GM12878 (cell line): Measurements from ENCODE around the gene ARTN. TPM values are rescaled to one million over a fixed set of nuclear protein-coding genes. Genes with fewer than 3 reads are reported as not detected.

ENCODE experiments used
- ATAC-seq: fragments of 200-7000 bp; cut with Tn5 transposase; 3 replicates; pipeline ENCODE4 v1.9.1; 2020; ENCODE audit warnings: mild to moderate bottlenecking, moderate library complexity
- BruUV-seq: library from RNA; stranded (reverse); fragments of 400-500 nt; replicated peaks from 2 replicates; lab custom pipeline; 2021; lab: Mats Ljungman, UMichigan
- CTCF ChIA-PET: fragments of 300-600 bp; sonication (Branson Sonifier 250); formaldehyde crosslinking; extraction: SDS; loops from one replicate; lab custom pipeline; 2021; ENCODE audit warnings: inconsistent platforms; lab: Yijun Ruan, JAX
- POLR2A ChIA-PET: fragments of 350-600 bp; formaldehyde crosslinking; extraction: SDS; loops from one replicate; lab custom pipeline; 2021; ENCODE audit warnings: inconsistent platforms; lab: Charles Lee
- RAD21 ChIA-PET: fragments of 300-600 bp; sonication (Branson Sonifier 250); formaldehyde crosslinking; loops from one replicate; lab custom pipeline; 2023; ENCODE audit warnings: antibody characterized with exemption; ENCODE audit not compliant: unreplicated experiment; lab: Charles Lee
- SMC1A ChIA-PET: fragments of 300-600 bp; sonication (Branson Sonifier 250); formaldehyde crosslinking; loops from one replicate; lab custom pipeline; 2023; ENCODE audit not compliant: unreplicated experiment, uncharacterized antibody; lab: Charles Lee
- DNase-seq: peaks from one replicate; pipeline ENCODE4 v3.0.0-alpha.2; 2011; ENCODE audit warnings: low read depth, low spot score
- FAIRE-seq: peaks from 3 replicates; lab custom pipeline; 2011; peaks lifted over from hg19 to GRCh38; lab: Jason Lieb, UNC
- H2AFZ ChIP-seq: 2 replicates; pipeline ENCODE4 v1.6.0; 2011; ENCODE audit warnings: low read depth, low read length, control low read depth; ENCODE audit not compliant: control insufficient read depth
- H3K27ac ChIP-seq: 2 replicates; pipeline ENCODE4 v1.5.1; 2011; ENCODE audit warnings: control low read depth; ENCODE audit not compliant: control insufficient read depth, insufficient read depth
- H3K27me3 ChIP-seq, 2 experiments: replicated peaks in 1 of 2; 2 replicates each; pipeline versions ENCODE4 v1.6.0 to v1.6.1; 2011; ENCODE audit warnings: low read length in 1 of 2; ENCODE audit not compliant: control insufficient read depth in 2 of 2, insufficient read depth in 2 of 2
- H3K36me3 ChIP-seq, 2 experiments: 2 replicates each; pipeline ENCODE4 v1.5.1; 2011; ENCODE audit warnings: low read length in 1 of 2; ENCODE audit not compliant: control insufficient read depth in 2 of 2, insufficient read depth in 2 of 2
- H3K4me1 ChIP-seq: 2 replicates; pipeline ENCODE4 v1.6.1; 2011; ENCODE audit warnings: mild to moderate bottlenecking, low read length, moderate library complexity, mixed read lengths; ENCODE audit not compliant: control insufficient read depth, insufficient read depth
- H3K4me2 ChIP-seq: 2 replicates; pipeline ENCODE4 v1.6.0; 2011; ENCODE audit warnings: control low read depth; ENCODE audit not compliant: control insufficient read depth, insufficient read depth
- H3K4me3 ChIP-seq: fragments of 200-600 bp; sonication (generic); 2 replicates; pipeline ENCODE4 v1.5.1; 2016
- H3K79me2 ChIP-seq: 2 replicates; pipeline ENCODE4 v1.6.0; 2011; ENCODE audit warnings: low read length; ENCODE audit not compliant: control insufficient read depth, insufficient read depth
- H3K9ac ChIP-seq: 2 replicates; pipeline ENCODE4 v1.8.0; 2011; ENCODE audit warnings: low read length, control low read depth, mixed read lengths; ENCODE audit not compliant: control insufficient read depth, insufficient read depth
- H3K9me3 ChIP-seq: replicated peaks from 3 replicates; pipeline ENCODE4 v1.5.1; 2011; ENCODE audit warnings: mild to moderate bottlenecking, low read length; ENCODE audit not compliant: control insufficient read depth, insufficient read depth
- H4K20me1 ChIP-seq: 2 replicates; pipeline ENCODE4 v1.6.0; 2011; ENCODE audit not compliant: control insufficient read depth, insufficient read depth
- NFIC ChIP-seq: IDR thresholded peaks from 2 replicates; pipeline ENCODE4 v1.6.1; 2012; ENCODE audit warnings: low read depth, mild to moderate bottlenecking, inconsistent platforms, low read length, moderate library complexity
- NFXL1 ChIP-seq: fragments of 450-650 bp; IDR thresholded peaks from 2 replicates; pipeline ENCODE4 v1.6.1; 2017; ENCODE audit warnings: antibody characterized with exemption, mild to moderate bottlenecking, borderline replicate concordance
- NFYA ChIP-seq: IDR thresholded peaks from 2 replicates; pipeline ENCODE4 v1.6.1; 2011; ENCODE audit warnings: low read depth, mild to moderate bottlenecking, low read length, improper control_type of control experiment, borderline replicate concordance
- SMC3 ChIP-seq: IDR thresholded peaks from 2 replicates; pipeline ENCODE4 v1.6.1; 2011; ENCODE audit warnings: low read length, improper control_type of control experiment, borderline replicate concordance
- WGBS: methylation state at CpG from one replicate; pipeline ENCODE4 v1.1.6; 2016; ENCODE audit warnings: low lambda C conversion rate; ENCODE audit not compliant: insufficient replicate concordance, insufficient coverage; ENCODE audit errors: missing lambda C conversion rate; 5-methylcytosine and 5-hydroxymethylcytosine counted together
- in situ Hi-C: fragments of 300-500 bp; cut with MboI; formaldehyde crosslinking; loops from 9 replicates; pipeline ENCODE4 v1.14.3; 2018; ENCODE audit warnings: mixed read lengths
- intact Hi-C: fragments of 100-400 bp; cut with micrococcal nuclease; formaldehyde crosslinking; loops from one replicate; pipeline ENCODE4 v1.14.2; 2022; ENCODE audit not compliant: unreplicated experiment
- polyA plus RNA-seq, 11 experiments: library from polyadenylated mRNA; depleted of rRNA in 4 of 11; unstranded in 6 of 11; stranded (reverse) in 5 of 11; fragments of >200 nt; fragmentation: Nextera tagmentation in 4 of 11; fragmentation: Illumina TruSeq in 1 of 11; extraction: Ambion mirVana in 4 of 11; extraction: Trizol in 1 of 11; gene quantifications; 1 replicate in 1 of 11; 2 replicates in 10 of 11; pipeline versions ENCODE4 v1.2.1 to v1.2.3, GENCODE V29; 2011 to 2016; ENCODE audit warnings: inconsistent platforms in 2 of 11, missing spikeins in 2 of 11, low read depth in 1 of 11
- total RNA-seq, 4 experiments: library from RNA; depleted of rRNA in 3 of 4; stranded (reverse); fragments of >200 nt in 3 of 4; fragmentation: Illumina TruSeq in 1 of 4; extraction: Trizol in 1 of 4; gene quantifications; 2 replicates each; pipeline versions ENCODE4 v1.2.1 to v1.2.3, GENCODE V29; 2013 to 2021
- TF ChIP-seq, protein P1 (sequence below): IDR thresholded peaks from 2 replicates; pipeline ENCODE4 v1.6.1; 2012; ENCODE audit warnings: low read depth, low read length, improper control_type of control experiment
- TF ChIP-seq, protein P2 (sequence below), 3 experiments: IDR thresholded peaks in 2 of 3; conservative IDR thresholded peaks in 1 of 3; 2 replicates each; pipeline ENCODE4 v1.5.1; 2011; ENCODE audit warnings: low read depth in 3 of 3, low read length in 3 of 3, mild to moderate bottlenecking in 3 of 3, control low read depth in 2 of 3, moderate library complexity in 2 of 3, inconsistent platforms in 1 of 3, mixed read lengths in 1 of 3; ENCODE audit not compliant: control insufficient read depth in 2 of 3, insufficient read depth in 1 of 3; ENCODE audit errors: extremely low read depth in 1 of 3

ARTN gene
- total and polyA plus RNA-seq, 10 of the 15 experiments (the other 5 are each of a cell fraction or from before 2014, with no cell fraction given) = 0.06 to 2.1 (median 0.34) TPM; not detected in 1

DNA sequence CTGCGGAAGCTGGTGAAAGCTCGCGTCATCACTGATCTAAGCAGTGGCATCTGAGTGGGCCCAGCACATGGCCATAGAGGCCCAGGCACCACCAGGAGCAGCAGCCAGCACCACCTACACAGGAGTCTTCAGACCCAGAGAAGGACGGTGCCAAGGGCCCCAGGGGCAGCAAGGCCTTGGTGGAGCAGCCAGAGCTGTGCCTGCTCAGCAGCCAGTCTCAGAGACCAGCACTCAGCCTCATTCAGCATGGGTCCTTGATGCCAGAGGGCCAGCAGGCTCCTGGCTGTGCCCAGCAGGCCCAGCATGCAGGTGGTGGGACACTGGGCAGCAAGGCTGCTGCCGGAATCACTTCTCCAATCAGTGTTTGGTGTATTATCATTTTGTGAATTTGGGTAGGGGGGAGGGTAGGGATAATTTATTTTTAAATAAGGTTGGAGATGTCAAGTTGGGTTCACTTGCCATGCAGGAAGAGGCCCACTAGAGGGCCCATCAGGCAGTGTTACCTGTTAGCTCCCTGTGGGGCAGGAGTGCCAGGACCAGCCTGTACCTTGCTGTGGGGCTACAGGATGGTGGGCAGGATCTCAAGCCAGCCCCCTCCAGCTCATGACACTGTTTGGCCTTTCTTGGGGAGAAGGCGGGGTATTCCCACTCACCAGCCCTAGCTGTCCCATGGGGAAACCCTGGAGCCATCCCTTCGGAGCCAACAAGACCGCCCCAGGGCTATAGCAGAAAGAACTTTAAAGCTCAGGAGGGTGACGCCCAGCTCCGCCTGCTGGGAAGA is 3.2 kb upstream of the ARTN start:
- Histone ChIP-seq H3K9ac (no peak overlapping the region), H3K36me3 (no peaks in the 10 kb centered on the region), H3K4me2 (no peak overlapping the region), H3K27ac (no peak overlapping the region), H3K9me3 (no peaks in the 10 kb centered on the region), H3K27me3 (no peaks in the 10 kb centered on the region), H4K20me1 (no peaks in the 10 kb centered on the region), H3K4me3 (no peak overlapping the region)
- SMC1A ChIA-PET = interaction anchor here (1.0 to 6.1 kb wide), 3 partner anchors 15 to 166 kb away, joined by 3 to 65 read pairs (median 8); no protein-coding TSS in a partner anchor
- in situ Hi-C loops = loop anchor here (5.0 kb wide), 1 partner anchor 168 kb away; no protein-coding TSS in a partner anchor
- WGBS = 91% methylated on average over 10 of the region's 10 CpGs
- FAIRE-seq (no peak), DNase-seq (no peak)
- RAD21 ChIA-PET = interaction anchor here (0.9 to 13.3 kb wide), 4 partner anchors 15 to 164 kb away, joined by 3 to 587 read pairs (median 4); no protein-coding TSS in a partner anchor
- intact Hi-C loops = loop anchor here (5.0 kb wide), 1 partner anchor 93 kb away; no protein-coding TSS in a partner anchor
- CTCF ChIA-PET = interaction anchor here (0.6 to 19.3 kb wide), 11 partner anchors 10 to 703 kb away, joined by 3 to 1117 read pairs (median 3); no protein-coding TSS in a partner anchor
- no TSS peak for BruUV-seq
- peak; percentile 47; the same call in 1 of the 2 replicates for TF ChIP-seq SMC3
- TF ChIP-seq, protein P1, sequence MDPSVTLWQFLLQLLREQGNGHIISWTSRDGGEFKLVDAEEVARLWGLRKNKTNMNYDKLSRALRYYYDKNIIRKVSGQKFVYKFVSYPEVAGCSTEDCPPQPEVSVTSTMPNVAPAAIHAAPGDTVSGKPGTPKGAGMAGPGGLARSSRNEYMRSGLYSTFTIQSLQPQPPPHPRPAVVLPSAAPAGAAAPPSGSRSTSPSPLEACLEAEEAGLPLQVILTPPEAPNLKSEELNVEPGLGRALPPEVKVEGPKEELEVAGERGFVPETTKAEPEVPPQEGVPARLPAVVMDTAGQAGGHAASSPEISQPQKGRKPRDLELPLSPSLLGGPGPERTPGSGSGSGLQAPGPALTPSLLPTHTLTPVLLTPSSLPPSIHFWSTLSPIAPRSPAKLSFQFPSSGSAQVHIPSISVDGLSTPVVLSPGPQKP = no peak
- no peak for TF ChIP-seq NFYA
- TF ChIP-seq, protein P2, sequence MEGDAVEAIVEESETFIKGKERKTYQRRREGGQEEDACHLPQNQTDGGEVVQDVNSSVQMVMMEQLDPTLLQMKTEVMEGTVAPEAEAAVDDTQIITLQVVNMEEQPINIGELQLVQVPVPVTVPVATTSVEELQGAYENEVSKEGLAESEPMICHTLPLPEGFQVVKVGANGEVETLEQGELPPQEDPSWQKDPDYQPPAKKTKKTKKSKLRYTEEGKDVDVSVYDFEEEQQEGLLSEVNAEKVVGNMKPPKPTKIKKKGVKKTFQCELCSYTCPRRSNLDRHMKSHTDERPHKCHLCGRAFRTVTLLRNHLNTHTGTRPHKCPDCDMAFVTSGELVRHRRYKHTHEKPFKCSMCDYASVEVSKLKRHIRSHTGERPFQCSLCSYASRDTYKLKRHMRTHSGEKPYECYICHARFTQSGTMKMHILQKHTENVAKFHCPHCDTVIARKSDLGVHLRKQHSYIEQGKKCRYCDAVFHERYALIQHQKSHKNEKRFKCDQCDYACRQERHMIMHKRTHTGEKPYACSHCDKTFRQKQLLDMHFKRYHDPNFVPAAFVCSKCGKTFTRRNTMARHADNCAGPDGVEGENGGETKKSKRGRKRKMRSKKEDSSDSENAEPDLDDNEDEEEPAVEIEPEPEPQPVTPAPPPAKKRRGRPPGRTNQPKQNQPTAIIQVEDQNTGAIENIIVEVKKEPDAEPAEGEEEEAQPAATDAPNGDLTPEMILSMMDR (IDR thresholded peaks at IDR 0.05 in 2 of 3, conservative IDR thresholded peaks at IDR 0.05 in 1 of 3; ENCODE audit: control insufficient read depth in 2 of 3, extremely low read depth in 1 of 3, insufficient read depth in 1 of 3, low read depth in 3 of 3, low read length in 3 of 3) = peak; percentile 42 to 65 (median 63)
- no peak for TF ChIP-seq NFXL1
- no peak for TF ChIP-seq NFIC
- TF ChIP-seq, all 136 proteins: peak for 2
- Histone ChIP-seq H3K79me2 (no peaks in the 10 kb centered on the region), H2AFZ (no peak overlapping the region), H3K4me1 (peaks cover 11% of the 10 kb centered on the region)
- peak; percentile 39 for ATAC-seq
- POLR2A ChIA-PET = interaction anchor here (0.5 to 1.1 kb wide), 2 partner anchors 167 to 170 kb away, joined by 3 read pairs; no protein-coding TSS in a partner anchor
